Panc1 (cell line): ENCODE data around the gene VAT1.

Experiments used
- POLR2AphosphoS5 ChIP-seq: IDR thresholded peaks from 2 replicates; pipeline ENCODE4 v1.6.1; 2012; ENCODE audit warnings: mild to moderate bottlenecking, low read depth, low read length, moderate library complexity
- TCF7L2 ChIP-seq: IDR thresholded peaks from 2 replicates; pipeline ENCODE4 v1.6.1; 2011; ENCODE audit warnings: mild to moderate bottlenecking, low read depth, low read length, inconsistent platforms
- TF ChIP-seq, protein P1 (sequence below): fragments of 450-650 bp; IDR thresholded peaks from 2 replicates; pipeline ENCODE4 v1.5.1; 2017; ENCODE audit warnings: mild to moderate bottlenecking

DNA sequence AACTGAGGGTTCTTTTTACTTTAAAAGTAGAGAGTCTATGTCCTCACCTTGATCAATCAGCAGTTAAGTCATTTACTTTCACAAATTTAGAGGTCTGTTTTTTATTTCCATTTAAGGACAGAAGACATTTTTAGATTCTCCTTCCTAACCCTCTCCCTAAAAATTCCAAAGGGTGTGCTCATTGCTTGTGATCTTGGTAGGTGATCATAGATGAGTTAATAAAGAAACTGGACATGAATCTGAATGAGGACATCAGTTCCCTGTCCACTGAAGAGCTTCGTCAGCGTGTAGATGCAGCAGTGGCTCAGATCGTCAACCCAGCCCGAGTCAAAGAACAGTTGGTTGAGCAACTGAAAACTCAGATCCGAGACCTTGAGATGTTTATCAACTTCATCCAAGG, 33.0 kb downstream of the VAT1 start:
- no peak for TF ChIP-seq POLR2AphosphoS5
- TF ChIP-seq, protein P1, sequence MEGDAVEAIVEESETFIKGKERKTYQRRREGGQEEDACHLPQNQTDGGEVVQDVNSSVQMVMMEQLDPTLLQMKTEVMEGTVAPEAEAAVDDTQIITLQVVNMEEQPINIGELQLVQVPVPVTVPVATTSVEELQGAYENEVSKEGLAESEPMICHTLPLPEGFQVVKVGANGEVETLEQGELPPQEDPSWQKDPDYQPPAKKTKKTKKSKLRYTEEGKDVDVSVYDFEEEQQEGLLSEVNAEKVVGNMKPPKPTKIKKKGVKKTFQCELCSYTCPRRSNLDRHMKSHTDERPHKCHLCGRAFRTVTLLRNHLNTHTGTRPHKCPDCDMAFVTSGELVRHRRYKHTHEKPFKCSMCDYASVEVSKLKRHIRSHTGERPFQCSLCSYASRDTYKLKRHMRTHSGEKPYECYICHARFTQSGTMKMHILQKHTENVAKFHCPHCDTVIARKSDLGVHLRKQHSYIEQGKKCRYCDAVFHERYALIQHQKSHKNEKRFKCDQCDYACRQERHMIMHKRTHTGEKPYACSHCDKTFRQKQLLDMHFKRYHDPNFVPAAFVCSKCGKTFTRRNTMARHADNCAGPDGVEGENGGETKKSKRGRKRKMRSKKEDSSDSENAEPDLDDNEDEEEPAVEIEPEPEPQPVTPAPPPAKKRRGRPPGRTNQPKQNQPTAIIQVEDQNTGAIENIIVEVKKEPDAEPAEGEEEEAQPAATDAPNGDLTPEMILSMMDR, result no peak
- TF ChIP-seq TCF7L2, result no peak
